ENCODE results near the gene FGFR2.

- TF ChIP-seq CTCF (IDR thresholded peaks at IDR 0.05 in 2 of 3, conservative IDR thresholded peaks at IDR 0.05 in 1 of 3; ENCODE audit: borderline replicate concordance in 1 of 3, insufficient read depth in 1 of 3, low read depth in 2 of 3, low read length in 2 of 3): no peak
- TF ChIP-seq POLR2AphosphoS5 (IDR thresholded peaks at IDR 0.05; ENCODE audit: low read depth, low read length): no peak
- no peak for TF ChIP-seq POLR2A (IDR thresholded peaks at IDR 0.05; ENCODE audit: borderline replicate concordance, extremely low read depth, insufficient read depth, insufficient read length)
- no peak for TF ChIP-seq RAD21 (IDR thresholded peaks at IDR 0.05; ENCODE audit: low read depth)
- TF ChIP-seq ELF1 (IDR thresholded peaks at IDR 0.05; ENCODE audit: borderline replicate concordance, low read depth): no peak
- no peak for TF ChIP-seq ZFX (IDR thresholded peaks at IDR 0.05)
- TF ChIP-seq REST (IDR thresholded peaks at IDR 0.05; ENCODE audit: low read depth): no peak
- TF ChIP-seq, protein P1, sequence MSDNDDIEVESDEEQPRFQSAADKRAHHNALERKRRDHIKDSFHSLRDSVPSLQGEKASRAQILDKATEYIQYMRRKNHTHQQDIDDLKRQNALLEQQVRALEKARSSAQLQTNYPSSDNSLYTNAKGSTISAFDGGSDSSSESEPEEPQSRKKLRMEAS (IDR thresholded peaks at IDR 0.05): no peak
- no peak for TF ChIP-seq YY1 (IDR thresholded peaks at IDR 0.05; ENCODE audit: extremely low read depth, insufficient replicate concordance, low read depth, low read length)
- no peak for TF ChIP-seq SRF (IDR thresholded peaks at IDR 0.05; ENCODE audit: low read depth)
Measured at GRCh38 chr10:121639416-121639815, 41.2 kb upstream of the FGFR2 start.
